ENCODE measurements around the gene THBS1. TPM values are rescaled to one million over a fixed set of nuclear protein-coding genes. Genes with fewer than 3 reads are reported as not detected.

Gene THBS1
- total RNA-seq, 1 experiment from 2014 or later = 278 TPM

- DNase-seq (ENCODE audit: low spot score) = no peak
These were observed 7.0 kb upstream of the THBS1 start for GRCh38 chr15:39573844-39574243.

DNA sequence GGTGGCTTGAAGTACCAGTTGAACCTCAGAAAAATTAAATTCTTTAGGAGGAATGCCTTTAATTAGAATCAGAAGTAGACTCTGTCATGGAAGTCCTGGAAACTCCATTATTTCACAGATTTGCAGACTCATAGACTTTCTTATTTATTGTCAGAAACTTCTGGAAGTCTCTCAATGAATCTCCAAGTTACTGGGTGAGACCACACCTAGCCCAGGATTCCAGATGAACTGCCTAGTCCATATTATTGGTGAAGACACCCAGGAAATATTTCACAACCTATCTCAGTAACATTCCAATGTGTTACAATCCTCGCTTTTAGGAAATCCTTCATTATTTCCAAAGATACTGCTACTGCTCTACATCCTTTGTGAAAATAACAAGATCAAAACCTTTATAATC lies 6.5 kb upstream of the THBS1 start:
- no peak for DNase-seq (ENCODE audit: low spot score)

- no peak for DNase-seq (ENCODE audit: low spot score)
These were observed 5.7 kb upstream of the THBS1 start for GRCh38 chr15:39575180-39575579.

DNA sequence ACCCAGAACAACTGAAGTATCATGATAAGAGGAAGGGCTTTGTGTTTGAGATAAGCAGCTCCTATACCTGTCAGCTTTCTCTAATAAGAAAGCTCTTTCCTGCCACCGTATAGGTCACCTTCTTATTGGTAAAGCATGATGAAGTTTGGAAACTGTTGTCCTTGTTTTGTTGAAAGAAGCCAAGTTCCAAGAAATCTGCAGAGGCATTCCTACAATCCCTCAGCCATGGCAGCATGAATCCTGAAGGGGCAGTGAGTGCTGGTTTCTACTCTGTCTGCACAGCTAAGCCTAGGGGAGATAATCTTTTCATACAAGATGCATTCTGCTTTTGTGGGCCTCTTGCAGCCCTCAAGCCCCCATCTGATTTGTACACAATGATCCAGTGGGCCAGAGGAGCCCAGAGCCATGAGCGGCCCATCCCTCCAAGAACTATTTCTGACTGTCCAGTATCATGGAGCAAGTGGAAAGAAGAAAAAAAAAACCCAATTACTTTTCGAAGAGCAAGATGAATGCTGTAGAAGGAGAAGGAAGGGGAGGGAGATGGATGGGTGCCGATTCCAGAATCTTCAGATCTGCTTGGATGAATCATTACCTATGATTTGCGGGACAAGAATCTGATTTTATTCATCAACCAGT lies 1.9 kb upstream of the THBS1 start:
- DNase-seq (ENCODE audit: low spot score) = no peak

DNA sequence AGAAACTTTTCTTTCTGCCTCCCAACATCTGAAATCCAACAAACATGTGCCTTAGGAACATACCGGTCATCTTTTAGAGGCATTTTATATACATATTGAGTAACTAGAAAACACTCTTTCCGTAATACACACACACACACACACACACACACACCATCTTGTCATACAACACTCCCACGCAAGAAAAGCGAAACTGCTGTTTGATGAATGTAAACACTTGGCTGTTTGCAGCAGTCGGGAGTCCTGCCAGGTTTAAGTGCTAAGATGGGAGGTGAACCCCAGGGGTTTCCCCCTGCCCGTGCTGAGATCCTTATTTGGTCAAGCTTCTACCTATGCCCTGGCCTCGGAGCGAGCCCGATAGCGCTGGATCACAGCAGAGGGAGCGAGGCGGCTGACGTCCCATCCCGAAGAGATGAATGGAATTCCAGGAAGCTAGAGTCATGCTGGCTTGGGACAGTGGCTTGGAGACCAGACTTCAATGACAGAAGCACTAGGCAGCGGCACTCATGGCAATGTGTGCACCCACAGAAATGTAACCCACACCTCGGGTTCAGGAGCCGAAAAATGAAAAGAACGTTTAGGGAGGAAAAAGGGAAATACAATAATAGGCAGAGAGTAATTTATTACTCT lies 1.3 kb upstream of the THBS1 start:
- DNase-seq (ENCODE audit: low spot score) = peak; percentile 88

GRCh38 chr15:39580117-39580484 lies 778 bp upstream of the THBS1 start:
- DNase-seq (ENCODE audit: low spot score) = peak; percentile 75

GRCh38 chr15:39581242-39581792 lies 438 bp downstream of the THBS1 start:
- DNase-seq (ENCODE audit: low spot score) = no peak

GRCh38 chr15:39581793-39582285 lies 960 bp downstream of the THBS1 start:
- peak; percentile 77 for DNase-seq (ENCODE audit: low spot score)

GRCh38 chr15:39582286-39582976 lies 1.6 kb downstream of the THBS1 start:
- DNase-seq (ENCODE audit: low spot score) = no peak

- no peak for DNase-seq (ENCODE audit: low spot score)
These were observed 2.2 kb downstream of the THBS1 start for GRCh38 chr15:39582977-39583595.

GRCh38 chr15:39583596-39584265 lies 2.9 kb downstream of the THBS1 start:
- DNase-seq (ENCODE audit: low spot score) = peak; percentile 55

DNA sequence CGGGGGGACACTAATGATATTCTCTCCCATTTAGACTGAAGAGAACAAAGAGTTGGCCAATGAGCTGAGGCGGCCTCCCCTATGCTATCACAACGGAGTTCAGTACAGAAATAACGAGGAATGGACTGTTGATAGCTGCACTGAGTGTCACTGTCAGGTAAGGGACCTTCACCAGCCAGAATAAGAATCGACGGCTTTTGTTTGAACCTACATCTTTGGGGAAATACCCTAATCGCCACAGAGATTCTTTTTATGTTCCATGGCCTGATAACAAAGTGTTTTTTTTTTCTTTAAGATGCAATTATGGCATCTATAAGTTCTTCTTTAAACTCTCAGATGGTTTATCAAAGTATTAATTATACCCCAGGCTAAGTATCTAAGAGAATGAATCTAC lies 3.4 kb downstream of the THBS1 start:
- no peak for DNase-seq (ENCODE audit: low spot score)

GRCh38 chr15:39584662-39585388 lies 3.9 kb downstream of the THBS1 start:
- no peak for DNase-seq (ENCODE audit: low spot score)

DNA sequence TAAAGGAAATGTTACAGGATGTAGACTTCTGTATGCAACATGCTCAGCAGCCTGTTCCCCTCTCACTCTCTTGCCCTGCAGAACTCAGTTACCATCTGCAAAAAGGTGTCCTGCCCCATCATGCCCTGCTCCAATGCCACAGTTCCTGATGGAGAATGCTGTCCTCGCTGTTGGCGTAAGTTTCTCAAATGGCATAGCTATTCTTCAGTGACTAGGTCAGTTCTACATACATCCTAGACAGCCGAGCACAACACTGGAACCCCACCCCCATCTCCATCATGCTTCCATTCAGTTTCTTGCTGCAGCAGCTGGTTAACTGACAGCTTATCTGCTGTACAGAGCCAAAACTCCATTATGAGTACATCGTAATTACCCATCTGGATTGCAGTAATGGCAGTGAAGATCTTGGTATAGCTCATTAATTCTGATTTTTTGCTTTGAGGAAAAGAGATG lies 4.5 kb downstream of the THBS1 start:
- DNase-seq (ENCODE audit: low spot score) = no peak

- no peak for DNase-seq (ENCODE audit: low spot score)
These were observed 5.0 kb downstream of the THBS1 start for GRCh38 chr15:39585871-39586301.

- DNase-seq (ENCODE audit: low spot score) = no peak
These were observed 5.7 kb downstream of the THBS1 start for GRCh38 chr15:39586387-39587095.

GRCh38 chr15:39587096-39587721 lies 6.3 kb downstream of the THBS1 start:
- DNase-seq (ENCODE audit: low spot score) = no peak

DNA sequence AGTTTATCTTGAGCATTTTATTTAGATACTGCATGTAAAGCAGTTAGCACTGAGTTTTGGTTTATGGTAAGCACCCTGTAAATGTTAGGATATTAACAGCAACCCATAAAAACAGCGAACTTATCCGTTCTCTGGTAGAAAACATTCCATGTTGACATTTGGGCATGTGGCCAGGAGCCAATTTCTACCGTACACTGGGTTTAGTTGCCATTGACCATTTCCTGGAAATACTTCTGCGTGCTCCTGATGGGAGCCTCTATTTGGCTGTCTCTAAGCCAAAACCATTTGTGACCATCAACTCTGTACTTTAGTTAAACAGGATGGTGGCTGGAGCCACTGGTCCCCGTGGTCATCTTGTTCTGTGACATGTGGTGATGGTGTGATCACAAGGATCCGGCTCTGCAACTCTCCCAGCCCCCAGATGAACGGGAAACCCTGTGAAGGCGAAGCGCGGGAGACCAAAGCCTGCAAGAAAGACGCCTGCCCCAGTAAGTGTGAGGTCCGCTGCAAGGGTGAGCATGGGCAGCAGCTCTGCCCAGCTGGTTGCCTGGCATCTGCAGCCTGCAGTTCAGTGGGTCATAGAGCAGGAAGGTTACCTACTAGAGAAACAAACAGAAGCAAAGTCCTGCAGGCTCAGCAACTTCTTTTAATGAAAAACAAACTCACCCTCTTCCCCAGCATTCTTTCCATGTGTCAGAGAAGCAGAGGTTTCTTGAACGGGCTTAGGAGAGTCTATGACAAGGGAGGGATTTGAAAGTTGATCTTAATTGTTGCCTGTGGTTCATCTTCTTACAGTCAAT lies 7.1 kb downstream of the THBS1 start:
- no peak for DNase-seq (ENCODE audit: low spot score)

Measured in H4 (cell line).